HCT116 (cell line): ENCODE data around the gene SMARCAD1. TPM values are rescaled to one million over a fixed set of nuclear protein-coding genes. Genes with fewer than 3 reads are reported as not detected.

Experiments used
- ATAC-seq: fragments of 200-7000 bp; cut with Tn5 transposase; 2 replicates; pipeline ENCODE4 v1.9.1; 2020; ENCODE audit warnings: mild to moderate bottlenecking, moderate library complexity
- BruUV-seq: library from RNA; stranded (reverse); fragments of 400-500 nt; replicated peaks from 2 replicates; lab custom pipeline; 2021; lab: Mats Ljungman, UMichigan
- CTCF ChIA-PET: fragments of 300-600 bp; sonication (Branson Sonifier 250); formaldehyde crosslinking; loops from one replicate; lab custom pipeline; 2021; ENCODE audit warnings: antibody characterized with exemption; lab: Charles Lee
- POLR2A ChIA-PET: fragments of 300-600, 350-600 bp; sonication (Branson Sonifier 250); formaldehyde crosslinking; loops from one replicate; lab custom pipeline; 2021; ENCODE audit warnings: antibody characterized with exemption; lab: Charles Lee
- RAD21 ChIA-PET, 2 experiments: fragments of 300-600 bp; sonication (Branson Sonifier 250); formaldehyde crosslinking; loops; one replicate each; lab custom pipeline; 2023; ENCODE audit warnings: low total read pairs in 2 of 2; ENCODE audit not compliant: uncharacterized antibody in 2 of 2, unreplicated experiment in 2 of 2, low non-redundant PET in 1 of 2; lab: Charles Lee
- DNase-seq: peaks from one replicate; pipeline ENCODE4 v3.0.0-alpha.2; 2010; ENCODE audit warnings: low read depth, low spot score
- H2AFZ ChIP-seq: fragments of 200-600 bp; shearing (Covaris generic), sonication (generic); 2 replicates; pipeline ENCODE4 v1.6.1; 2017; ENCODE audit warnings: low read depth, mixed run types, mixed read lengths, antibody characterized with exemption, low read length; ENCODE audit not compliant: poor library complexity, severe bottlenecking
- H3K27ac ChIP-seq: 2 replicates; pipeline ENCODE4 v1.5.1; 2012; ENCODE audit warnings: low read depth, low read length
- H3K27me3 ChIP-seq: fragments of 200-600 bp; sonication (generic); 2 replicates; pipeline ENCODE4 v1.6.1; 2016; ENCODE audit warnings: mixed run types, low read length, mixed read lengths; ENCODE audit not compliant: insufficient read depth
- H3K36me3 ChIP-seq, 2 experiments: fragments of 200-500 bp in 1 of 2; fragments of 200-600 bp in 1 of 2; sonication (Bioruptor generic) in 1 of 2; sonication (generic) in 1 of 2; 2 replicates each; pipeline versions ENCODE4 v1.5.1 to v1.6.1; 2014 to 2016; ENCODE audit warnings: low read length in 2 of 2, inconsistent platforms in 1 of 2, mixed read lengths in 1 of 2, mixed run types in 1 of 2; ENCODE audit not compliant: insufficient read depth in 2 of 2, control insufficient read depth in 1 of 2
- H3K4me1 ChIP-seq, 2 experiments: fragments of 200-600 bp in 1 of 2; sonication (generic) in 1 of 2; 2 replicates each; pipeline versions ENCODE4 v1.5.1 to v1.6.1; 2012 to 2017; ENCODE audit warnings: low read length in 2 of 2, inconsistent platforms in 1 of 2, mild to moderate bottlenecking in 1 of 2, mixed read lengths in 1 of 2, mixed run types in 1 of 2, moderate library complexity in 1 of 2; ENCODE audit not compliant: insufficient read depth in 2 of 2, control insufficient read depth in 1 of 2
- H3K4me2 ChIP-seq: fragments of 200-600 bp; sonication (generic); 2 replicates; pipeline ENCODE4 v1.6.1; 2017; ENCODE audit warnings: mixed run types, low read length, mixed read lengths
- H3K4me3 ChIP-seq, 2 experiments: fragments of 200-600 bp in 1 of 2; sonication (generic) in 1 of 2; replicated peaks in 1 of 2; 2 replicates each; pipeline ENCODE4 v1.5.1; 2011 to 2016; ENCODE audit warnings: low read length in 2 of 2, control low read depth in 1 of 2, low read depth in 1 of 2, mild to moderate bottlenecking in 1 of 2, mixed read lengths in 1 of 2, mixed run types in 1 of 2
- H3K79me2 ChIP-seq: fragments of 200-600 bp; sonication (generic); 2 replicates; pipeline ENCODE4 v1.6.1; 2017; ENCODE audit warnings: mild to moderate bottlenecking, mixed run types, low read length, moderate library complexity, mixed read lengths; ENCODE audit not compliant: insufficient read depth
- H3K9ac ChIP-seq: fragments of 200-600 bp; sonication (generic); 2 replicates; pipeline ENCODE4 v1.6.1; 2016; ENCODE audit warnings: low read length, mixed read lengths
- H3K9me2 ChIP-seq: fragments of 200-600 bp; sonication (generic), shearing (Covaris generic); 2 replicates; pipeline ENCODE4 v1.6.1; 2017; ENCODE audit warnings: mixed run types, mild to moderate bottlenecking, moderate library complexity; ENCODE audit not compliant: insufficient read depth
- H3K9me3 ChIP-seq, 2 experiments: fragments of 200-500 bp in 1 of 2; fragments of 200-600 bp in 1 of 2; sonication (Bioruptor generic) in 1 of 2; sonication (generic) in 1 of 2; 2 replicates each; pipeline ENCODE4 v1.6.1; 2014 to 2017; ENCODE audit warnings: low read length in 2 of 2, mixed read lengths in 2 of 2, inconsistent platforms in 1 of 2, low read depth in 1 of 2, mild to moderate bottlenecking in 1 of 2, mixed run types in 1 of 2, moderate library complexity in 1 of 2; ENCODE audit not compliant: control insufficient read depth in 1 of 2, insufficient read depth in 1 of 2
- H4K20me1 ChIP-seq: fragments of 200-600 bp; sonication (generic), shearing (Covaris generic); 2 replicates; pipeline ENCODE4 v1.6.1; 2017; ENCODE audit warnings: mixed run types, mild to moderate bottlenecking, moderate library complexity; ENCODE audit not compliant: insufficient read depth
- CBX3 ChIP-seq: IDR thresholded peaks from 2 replicates; pipeline ENCODE4 v1.6.1; 2012; ENCODE audit warnings: low read depth
- ELF1 ChIP-seq: IDR thresholded peaks from 2 replicates; pipeline ENCODE4 v1.6.1; 2012; ENCODE audit warnings: low read depth, borderline replicate concordance
- EZH2 ChIP-seq: fragments of 200-600 bp; sonication (generic); IDR thresholded peaks from 2 replicates; pipeline ENCODE4 v1.6.1; 2017; ENCODE audit warnings: antibody characterized with exemption, mixed run types
- JUND ChIP-seq: IDR thresholded peaks from 2 replicates; pipeline ENCODE4 v1.6.1; 2012
- REST ChIP-seq: IDR thresholded peaks from 2 replicates; pipeline ENCODE4 v1.6.1; 2012; ENCODE audit warnings: low read depth
- ZBTB33 ChIP-seq: IDR thresholded peaks from 2 replicates; pipeline ENCODE4 v1.6.1; 2011; ENCODE audit warnings: mild to moderate bottlenecking, low read length, moderate library complexity; ENCODE audit not compliant: insufficient replicate concordance; ENCODE audit errors: extremely low read depth
- ZNF274 ChIP-seq: fragments of 200-500 bp; sonication (Bioruptor generic); IDR thresholded peaks from 2 replicates; pipeline ENCODE4 v1.6.1; 2014; ENCODE audit warnings: mild to moderate bottlenecking, low read depth, low read length, inconsistent platforms
- intact Hi-C: fragments of 100-400 bp; cut with micrococcal nuclease; formaldehyde crosslinking; loops from 2 replicates; pipeline ENCODE4 v1.10.0; 2022
- total RNA-seq: library from RNA; stranded (reverse); gene quantifications from one replicate; pipeline ENCODE4 v1.2.1, GENCODE V29; 2021; ENCODE audit not compliant: unreplicated experiment

Gene SMARCAD1
- total RNA-seq, 1 experiment from 2014 or later, result 33.6 TPM

GRCh38 chr4:94165256-94165655 is 42.4 kb upstream of the SMARCAD1 start:
- DNase-seq (no peak), ATAC-seq (no peak; the same call in 1 of the 2 replicates)
- no TSS peak for BruUV-seq
- peaks cover 0 to 4% of the 10 kb centered on the region in 2 experiments; a peak in 1 of 4 replicates for H3K4me1 ChIP-seq
- ChIA-PET CTCF (no interaction called here), POLR2A (no interaction called here), RAD21 (no interaction called here)
- H3K9me2 ChIP-seq, result no peaks in the 10 kb centered on the region
- no peaks in the 10 kb centered on the region for H3K79me2 ChIP-seq
- H3K4me2 ChIP-seq, result no peak overlapping the region
- H3K36me3 ChIP-seq, result no peaks in the 10 kb centered on the region
- H3K9ac ChIP-seq, result no peak overlapping the region
- H3K9me3 ChIP-seq, result no peaks in the 10 kb centered on the region
- H2AFZ ChIP-seq, result no peak overlapping the region
- no peaks in the 10 kb centered on the region for H3K27me3 ChIP-seq
- no peaks in the 10 kb centered on the region for H4K20me1 ChIP-seq
- H3K27ac ChIP-seq, result no peak overlapping the region
- no peak for TF ChIP-seq CBX3
- no peak for TF ChIP-seq JUND
- no peak for TF ChIP-seq ZNF274
- no peak for TF ChIP-seq ELF1
- TF ChIP-seq EZH2, result no peak
- TF ChIP-seq ZBTB33, result no peak
- TF ChIP-seq REST, result no peak
- intact Hi-C loops, result no loop called here
- H3K4me3 ChIP-seq, result no peak overlapping the region
